HepG2 (cell line): ENCODE data around the gene DAB1. TPM values are rescaled to one million over a fixed set of nuclear protein-coding genes. Genes with fewer than 3 reads are reported as not detected.

Experiments
- ATAC-seq: fragments of 200-7000 bp; cut with Tn5 transposase; 3 replicates; pipeline ENCODE4 v1.9.1; 2020; ENCODE audit warnings: mild to moderate bottlenecking, moderate library complexity
- BruUV-seq: library from RNA; stranded (reverse); fragments of 400-500 nt; replicated peaks from 2 replicates; lab custom pipeline; 2021; lab: Mats Ljungman, UMichigan
- CTCF ChIA-PET: fragments of 300-600 bp; formaldehyde crosslinking; extraction: SDS; loops from one replicate; lab custom pipeline; 2021; ENCODE audit warnings: low total read pairs, inconsistent platforms, low intra/inter-chr PET ratio; lab: Yijun Ruan, JAX
- POLR2A ChIA-PET: fragments of 350-600 bp; sonication (Branson Sonifier 250); formaldehyde crosslinking; loops from one replicate; lab custom pipeline; 2020; ENCODE audit warnings: antibody characterized with exemption, inconsistent platforms; lab: Yijun Ruan, JAX
- DNase-seq: peaks from one replicate; pipeline ENCODE4 v3.0.0-alpha.2; 2015; ENCODE audit warnings: low spot score
- FAIRE-seq: peaks from 3 replicates; lab custom pipeline; 2011; peaks lifted over from hg19 to GRCh38; lab: Jason Lieb, UNC
- H2AFZ ChIP-seq: one replicate; pipeline ENCODE4 v1.6.1; 2011; ENCODE audit warnings: low read length, inconsistent platforms
- H3K27ac ChIP-seq: fragments of 300-600 bp; 3 replicates; pipeline ENCODE4 v1.8.0; 2011; ENCODE audit warnings: mixed run types, mild to moderate bottlenecking, mixed read lengths, low read length, inconsistent platforms; ENCODE audit not compliant: insufficient read depth; ENCODE audit errors: extremely low read length
- H3K27me3 ChIP-seq, 2 experiments: fragments of 200-600 bp in 1 of 2; 2 replicates in 1 of 2; 3 replicates in 1 of 2; pipeline versions ENCODE4 v1.6.0 to v1.8.0; 2011; ENCODE audit warnings: low read length in 2 of 2, mild to moderate bottlenecking in 2 of 2, moderate library complexity in 2 of 2, inconsistent platforms in 1 of 2; ENCODE audit not compliant: insufficient read depth in 2 of 2, control insufficient read depth in 1 of 2
- H3K36me3 ChIP-seq, 2 experiments: fragments of 200-600 bp in 1 of 2; replicated peaks in 1 of 2; 2 replicates in 1 of 2; 3 replicates in 1 of 2; pipeline versions ENCODE4 v1.5.1 to v1.8.0; 2011; ENCODE audit warnings: low read length in 2 of 2, inconsistent platforms in 1 of 2; ENCODE audit not compliant: insufficient read depth in 2 of 2, control insufficient read depth in 1 of 2
- H3K4me1 ChIP-seq: 2 replicates; pipeline ENCODE4 v1.5.1; 2012; ENCODE audit warnings: low read length, inconsistent platforms; ENCODE audit not compliant: insufficient read depth
- H3K4me2 ChIP-seq: 2 replicates; pipeline ENCODE4 v1.6.0; 2011; ENCODE audit warnings: low read depth, low read length, inconsistent platforms
- H3K4me3 ChIP-seq, 3 experiments: fragments of 200-600 bp in 1 of 3; sonication (generic), shearing (Covaris generic) in 1 of 3; replicated peaks in 1 of 3; 2 replicates each; pipeline ENCODE4 v1.5.1; 2011 to 2016; ENCODE audit warnings: low read length in 3 of 3, inconsistent platforms in 2 of 3, low read depth in 2 of 3, mild to moderate bottlenecking in 2 of 3, control low read depth in 1 of 3, mixed read lengths in 1 of 3; ENCODE audit not compliant: insufficient read depth in 1 of 3
- H3K79me2 ChIP-seq: one replicate; pipeline ENCODE4 v1.6.1; 2011; ENCODE audit warnings: low read length, inconsistent platforms; ENCODE audit not compliant: insufficient read depth
- H3K9ac ChIP-seq: 2 replicates; pipeline ENCODE4 v1.6.0; 2011; ENCODE audit warnings: mild to moderate bottlenecking, low read depth, low read length, inconsistent platforms; ENCODE audit not compliant: insufficient read depth
- H3K9me3 ChIP-seq: 2 replicates; pipeline ENCODE4 v1.5.1; 2012; ENCODE audit warnings: mild to moderate bottlenecking, low read length
- H4K20me1 ChIP-seq: 2 replicates; pipeline ENCODE4 v1.6.0; 2011; ENCODE audit warnings: inconsistent platforms, mild to moderate bottlenecking, low read length, moderate library complexity; ENCODE audit not compliant: insufficient read depth
- FOXA1 ChIP-seq, 2 experiments: fragments of 450-650 bp in 1 of 2; sonication (generic) in 1 of 2; formaldehyde crosslinking in 1 of 2; IDR thresholded peaks; 2 replicates each; pipeline versions ENCODE4 v1.4.0 to v1.6.1; 2016 to 2020; ENCODE audit warnings: missing genetic modification reagents in 1 of 2
- IKZF1 ChIP-seq: fragments of 450-650 bp; IDR thresholded peaks from 2 replicates; pipeline ENCODE4 v1.7.1; 2016
- IRF2 ChIP-seq: IDR thresholded peaks from 2 replicates; pipeline ENCODE4 v1.6.1; 2018; ENCODE audit warnings: missing genetic modification reagents, missing compliant biosample characterization
- MED13 ChIP-seq: sonication (generic); formaldehyde crosslinking; IDR thresholded peaks from 2 replicates; pipeline ENCODE4 v1.5.0; 2020; ENCODE audit warnings: missing genetic modification reagents
- NFE2 ChIP-seq: sonication (generic); formaldehyde crosslinking; IDR thresholded peaks from 2 replicates; pipeline ENCODE4 v1.4.0; 2020; ENCODE audit warnings: missing genetic modification reagents
- SIN3A ChIP-seq: IDR thresholded peaks from 2 replicates; pipeline ENCODE4 v1.6.1; 2011; ENCODE audit warnings: low read depth, mild to moderate bottlenecking, control low read depth, low read length, borderline replicate concordance
- SKIL ChIP-seq: sonication (generic); formaldehyde crosslinking; IDR thresholded peaks from 2 replicates; pipeline ENCODE4 v1.8.0; 2022; ENCODE audit warnings: missing genetic modification reagents, mild to moderate bottlenecking, moderate library complexity, borderline replicate concordance
- SOX6 ChIP-seq, 2 experiments: fragments of 450-650 bp in 1 of 2; sonication (generic) in 1 of 2; formaldehyde crosslinking in 1 of 2; IDR thresholded peaks; 2 replicates each; pipeline versions ENCODE4 v1.4.0 to v1.6.1; 2017 to 2020; ENCODE audit warnings: antibody characterized with exemption in 1 of 2, mild to moderate bottlenecking in 1 of 2, missing genetic modification reagents in 1 of 2
- SP5 ChIP-seq: IDR thresholded peaks from 2 replicates; pipeline ENCODE4 v1.6.1; 2016; ENCODE audit warnings: low read depth, borderline replicate concordance
- ZNF264 ChIP-seq: sonication (generic); formaldehyde crosslinking; IDR thresholded peaks from 2 replicates; pipeline ENCODE4 v1.4.0; 2020; ENCODE audit warnings: missing genetic modification reagents
- ZNF280B ChIP-seq: sonication (generic); formaldehyde crosslinking; IDR thresholded peaks from 2 replicates; pipeline ENCODE4 v1.5.0; 2020; ENCODE audit warnings: missing genetic modification reagents, mild to moderate bottlenecking, borderline replicate concordance
- ZNF570 ChIP-seq: sonication (generic); formaldehyde crosslinking; IDR thresholded peaks from 2 replicates; pipeline ENCODE4 v1.4.0; 2020; ENCODE audit warnings: mild to moderate bottlenecking, missing genetic modification reagents, borderline replicate concordance
- ZNF703 ChIP-seq: sonication (generic); formaldehyde crosslinking; IDR thresholded peaks from 2 replicates; pipeline ENCODE4 v1.5.1; 2020; ENCODE audit warnings: missing genetic modification reagents, mild to moderate bottlenecking, moderate library complexity, borderline replicate concordance
- ZNF891 ChIP-seq: sonication (generic); formaldehyde crosslinking; IDR thresholded peaks from 2 replicates; pipeline ENCODE4 v1.5.0; 2020; ENCODE audit warnings: mild to moderate bottlenecking, missing genetic modification reagents
- ZSCAN25 ChIP-seq: sonication (generic); formaldehyde crosslinking; IDR thresholded peaks from 2 replicates; pipeline ENCODE4 v1.8.0; 2022; ENCODE audit warnings: mild to moderate bottlenecking, missing genetic modification reagents
- WGBS: methylation state at CpG from one replicate; pipeline ENCODE4 v1.1.6; 2017; ENCODE audit warnings: low lambda C conversion rate; 5-methylcytosine and 5-hydroxymethylcytosine counted together
- in situ Hi-C: cut with HindIII; loops from 2 replicates; pipeline ENCODE4 v1.10.0; 2017; ENCODE audit warnings: low pct_unique_long_range_greater_than_20kb; ENCODE audit not compliant: extremely low pct_ligation_motif_present
- intact Hi-C: fragments of 100-400 bp; cut with micrococcal nuclease; formaldehyde crosslinking; loops from one replicate; pipeline ENCODE4 v1.10.0; 2022; ENCODE audit not compliant: unreplicated experiment
- polyA plus RNA-seq, 8 experiments: library from polyadenylated mRNA; depleted of rRNA in 3 of 8; stranded (reverse) in 7 of 8; unstranded in 1 of 8; fragments of >200 nt; fragmentation: Illumina TruSeq in 4 of 8; extraction: Trizol in 4 of 8; gene quantifications; 2 replicates each; pipeline versions ENCODE4 v1.2.1 to v1.2.3, GENCODE V29; 2011 to 2016; ENCODE audit warnings: low read depth in 4 of 8, missing spikeins in 1 of 8, mixed read lengths in 1 of 8; ENCODE audit not compliant: insufficient read depth in 1 of 8
- total RNA-seq, 5 experiments: library from RNA; depleted of rRNA; stranded (reverse); fragments of >200 nt; fragmentation: Illumina TruSeq; extraction: Trizol; gene quantifications; 2 replicates each; pipeline ENCODE4 v1.2.3, GENCODE V29; 2016; ENCODE audit warnings: low read depth in 1 of 5

The DAB1 gene
- total and polyA plus RNA-seq, 2 of the 13 experiments (the other 11 are each of a cell fraction or from before 2014, with no cell fraction given): 0.04 to 0.13 TPM

GRCh38 chr1:57272601-57273000 lies 151.3 kb downstream of the DAB1 start:
- FAIRE-seq (no peak), ATAC-seq (no peak), DNase-seq (no peak)
- Histone ChIP-seq H4K20me1 (no peaks in the 10 kb centered on the region), H3K4me2 (no peak overlapping the region), H3K36me3 (no peaks in the 10 kb centered on the region), H2AFZ (no peak overlapping the region), H3K9ac (no peak overlapping the region), H3K27ac (no peak overlapping the region), H3K27me3 (no peaks in the 10 kb centered on the region), H3K4me3 (no peak overlapping the region), H3K9me3 (no peaks in the 10 kb centered on the region), H3K4me1 (no peaks in the 10 kb centered on the region), H3K79me2 (no peaks in the 10 kb centered on the region)
- intact Hi-C loops: no loop called here
- BruUV-seq: no TSS peak
- 96% methylated on average over 2 of the region's 2 CpGs for WGBS
- ChIA-PET CTCF (no interaction called here), POLR2A (no interaction called here)
- in situ Hi-C loops: no loop called here
- TF ChIP-seq ZNF891 (CRISPR knock-in tag) (no peak), ZNF264 (CRISPR knock-in tag) (no peak), SOX6 (IDR thresholded peaks at IDR 0.05) (no peak), SOX6 (CRISPR knock-in tag; IDR thresholded peaks at IDR 0.05) (no peak), ZNF570 (no peak), IKZF1 (no peak), MED13 (CRISPR knock-in tag) (no peak)

- no TSS peak for BruUV-seq
- Histone ChIP-seq H3K9ac (no peak overlapping the region), H3K4me1 (no peaks in the 10 kb centered on the region), H3K27ac (no peak overlapping the region), H3K36me3 (no peaks in the 10 kb centered on the region), H2AFZ (no peak overlapping the region), H3K9me3 (no peaks in the 10 kb centered on the region), H3K27me3 (no peaks in the 10 kb centered on the region), H3K4me2 (no peak overlapping the region), H3K4me3 (no peak overlapping the region), H4K20me1 (no peaks in the 10 kb centered on the region), H3K79me2 (no peaks in the 10 kb centered on the region)
- FAIRE-seq (no peak), DNase-seq (no peak), ATAC-seq (no peak)
- in situ Hi-C loops: no loop called here
- 94% methylated on average over 2 of the region's 2 CpGs for whole genome bisulfite sequencing
- ChIA-PET POLR2A (no interaction called here), CTCF (no interaction called here)
- intact Hi-C loops: no loop called here
- TF ChIP-seq SIN3A (no peak), ZNF570 (no peak), ZNF703 (CRISPR knock-in tag) (no peak), IRF2 (CRISPR knock-in tag) (no peak), SKIL (CRISPR knock-in tag) (no peak), ZNF280B (CRISPR knock-in tag) (no peak), SP5 (no peak), NFE2 (CRISPR knock-in tag) (no peak), ZSCAN25 (CRISPR knock-in tag) (no peak), FOXA1 (IDR thresholded peaks at IDR 0.05) (no peak), FOXA1 (CRISPR knock-in tag; IDR thresholded peaks at IDR 0.05) (no peak)
Observed at GRCh38 chr1:57272150-57272549, 151.7 kb downstream of the DAB1 start.
